HG02588 (cell line): Measurements from ENCODE around the gene MAN2C1.
"Not testable (repeated sequence)": the region's sequence is repeated elsewhere in the genome, so short reads cannot be mapped to it uniquely, and the experiment has no call there.

Experiments
- ATAC-seq: cut with Tn5 transposase; IDR thresholded peaks from one replicate; pipeline ENCODE4 v1.9.1; 2021; ENCODE audit warnings: mild to moderate bottlenecking, moderate library complexity; ENCODE audit not compliant: unreplicated experiment

MAN2C1 gene

DNA sequence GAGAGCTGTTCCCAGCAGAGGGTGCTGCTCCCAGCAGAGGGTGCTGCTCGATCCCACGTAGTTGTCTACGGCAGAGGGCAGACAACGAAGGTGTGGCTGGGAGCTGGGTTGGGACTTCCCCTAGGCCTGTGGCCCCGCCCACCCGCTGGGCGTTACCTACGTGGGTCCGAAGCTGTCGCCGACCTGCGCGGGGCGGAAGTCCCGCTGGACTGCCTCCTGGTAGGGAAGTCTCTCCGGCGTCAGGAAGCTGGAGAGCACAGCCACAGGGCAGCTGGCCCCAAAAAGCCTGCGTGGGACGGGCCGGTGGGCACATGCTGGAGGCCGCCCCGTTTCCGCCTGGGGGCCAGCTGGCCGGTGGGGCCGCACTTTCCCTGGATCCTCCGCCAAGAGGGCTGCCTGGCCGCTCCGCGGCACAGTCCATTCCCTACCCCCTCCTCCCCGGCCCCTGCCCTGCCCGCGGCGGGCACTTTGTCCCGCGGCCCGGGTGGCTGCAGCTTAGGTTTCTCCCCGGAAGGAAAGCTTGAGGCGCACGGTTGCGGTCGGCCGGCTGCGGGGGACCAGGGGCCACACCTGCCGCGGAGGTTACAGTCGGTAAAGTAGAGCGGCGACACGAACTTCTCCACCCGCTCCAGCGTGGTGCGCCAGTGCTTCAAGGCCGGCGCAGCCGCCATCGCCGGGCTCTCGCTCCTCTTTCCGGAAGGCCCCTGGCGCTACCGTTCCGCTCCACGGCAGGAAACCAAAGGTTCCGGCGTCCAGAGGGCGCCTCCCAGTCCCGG lies at the start of gene MAN2C1:
Gene MAN2C1, minus strand, starts transcription at position 695 of the 776 bp plus-strand sequence. Its CDS starts 24 bp downstream, at position 671.
- peak; percentile 83 for ATAC-seq

- no peak for ATAC-seq
These were observed 48.2 kb upstream of the MAN2C1 start for GRCh38 chr15:75416584-75416983.

- ATAC-seq: no peak
These were observed 41.8 kb upstream of the MAN2C1 start for GRCh38 chr15:75410196-75410595.

- no peak for ATAC-seq
These were observed 38.7 kb upstream of the MAN2C1 start for GRCh38 chr15:75407083-75407482.

DNA sequence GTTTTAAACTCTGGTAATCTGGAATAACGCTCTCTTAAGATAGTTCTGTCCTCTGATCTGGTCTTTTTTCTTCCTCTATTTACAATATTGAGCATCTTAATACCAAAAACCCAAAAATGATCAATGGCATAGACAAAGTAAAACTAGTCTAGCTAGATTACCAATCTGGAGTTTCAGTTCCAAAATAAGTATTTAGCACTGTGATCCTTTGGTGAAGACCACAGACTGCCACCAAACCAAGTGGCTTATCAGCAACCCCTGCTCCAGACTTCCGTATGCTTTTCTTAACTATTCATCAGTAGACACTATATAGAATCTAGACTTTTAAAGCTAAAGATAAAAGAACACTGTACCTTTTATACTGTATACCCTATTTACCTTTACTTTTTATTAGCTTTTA lies 35.5 kb upstream of the MAN2C1 start:
- no peak for ATAC-seq

GRCh38 chr15:75397494-75397893 lies 29.1 kb upstream of the MAN2C1 start:
- ATAC-seq: no peak

DNA sequence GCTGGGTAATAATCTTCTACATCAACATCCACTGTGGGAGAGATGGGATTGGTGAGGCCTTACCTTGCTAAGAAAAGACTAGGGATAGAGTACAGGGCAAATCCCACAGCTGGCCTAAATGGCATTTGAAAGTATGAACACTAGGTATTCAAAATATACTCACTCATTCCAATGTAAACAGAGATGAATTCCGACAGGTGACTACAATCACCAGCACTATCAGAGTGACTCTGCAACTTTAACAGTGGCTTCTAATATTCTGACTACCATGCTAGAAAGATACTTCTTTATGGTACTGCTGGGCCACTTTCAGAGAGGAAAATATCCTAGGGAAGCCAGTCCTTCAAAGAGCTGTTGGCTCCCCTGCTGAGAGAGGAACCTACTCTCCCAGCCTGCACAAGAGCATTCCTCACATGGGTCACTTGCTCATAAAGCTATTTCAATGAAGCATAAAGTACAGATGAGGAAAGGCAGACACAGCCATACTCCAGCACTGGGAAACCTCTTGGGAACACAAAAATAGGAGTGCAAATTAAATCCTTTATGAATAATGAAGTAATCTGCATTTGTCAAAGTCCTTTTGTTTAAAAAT lies 21.5 kb upstream of the MAN2C1 start:
- no peak for ATAC-seq

- not testable (repeated sequence) for ATAC-seq
These were observed 15.6 kb upstream of the MAN2C1 start for GRCh38 chr15:75383986-75384385.

GRCh38 chr15:75380773-75381172 lies 12.4 kb upstream of the MAN2C1 start:
- no peak for ATAC-seq

DNA sequence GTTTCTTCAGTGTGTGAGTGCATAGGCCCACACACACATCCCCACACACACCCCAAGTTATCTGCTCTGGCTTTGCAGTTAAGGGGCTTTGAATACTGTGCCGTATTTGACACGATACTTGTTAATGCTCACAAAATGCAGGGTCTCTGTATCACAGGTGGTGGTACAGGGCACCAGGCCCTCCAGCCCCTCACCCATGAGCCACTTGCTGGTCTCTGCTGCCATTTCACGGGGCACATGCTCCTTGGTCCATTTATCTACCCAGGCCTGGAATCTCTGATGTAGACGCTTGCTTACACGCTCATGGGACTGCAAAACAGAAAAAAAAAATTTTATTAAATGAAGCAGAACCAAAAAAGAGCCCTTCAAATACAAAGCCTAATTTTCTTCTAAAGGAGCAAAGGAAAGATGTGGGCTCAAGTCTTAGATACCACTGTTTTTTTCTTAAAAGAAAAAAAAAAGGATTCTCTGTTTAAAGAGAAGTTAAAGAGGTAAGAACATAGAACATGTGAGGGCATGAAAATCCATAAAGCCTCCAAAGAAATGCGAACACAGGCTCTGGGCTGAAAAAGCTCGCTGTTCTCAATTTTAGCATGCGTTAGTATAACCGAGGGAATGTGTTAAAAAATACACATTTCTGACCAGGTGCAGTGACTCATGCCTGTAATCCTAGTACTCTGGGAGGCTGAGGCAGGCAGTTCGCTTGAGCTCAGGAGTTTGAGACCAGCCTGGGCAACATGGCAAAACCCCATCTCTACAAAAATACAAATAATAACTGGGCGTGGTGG lies 3.7 kb upstream of the MAN2C1 start:
- ATAC-seq: no peak

- ATAC-seq: no peak
These were observed 3.1 kb upstream of the MAN2C1 start for GRCh38 chr15:75371486-75371885.

DNA sequence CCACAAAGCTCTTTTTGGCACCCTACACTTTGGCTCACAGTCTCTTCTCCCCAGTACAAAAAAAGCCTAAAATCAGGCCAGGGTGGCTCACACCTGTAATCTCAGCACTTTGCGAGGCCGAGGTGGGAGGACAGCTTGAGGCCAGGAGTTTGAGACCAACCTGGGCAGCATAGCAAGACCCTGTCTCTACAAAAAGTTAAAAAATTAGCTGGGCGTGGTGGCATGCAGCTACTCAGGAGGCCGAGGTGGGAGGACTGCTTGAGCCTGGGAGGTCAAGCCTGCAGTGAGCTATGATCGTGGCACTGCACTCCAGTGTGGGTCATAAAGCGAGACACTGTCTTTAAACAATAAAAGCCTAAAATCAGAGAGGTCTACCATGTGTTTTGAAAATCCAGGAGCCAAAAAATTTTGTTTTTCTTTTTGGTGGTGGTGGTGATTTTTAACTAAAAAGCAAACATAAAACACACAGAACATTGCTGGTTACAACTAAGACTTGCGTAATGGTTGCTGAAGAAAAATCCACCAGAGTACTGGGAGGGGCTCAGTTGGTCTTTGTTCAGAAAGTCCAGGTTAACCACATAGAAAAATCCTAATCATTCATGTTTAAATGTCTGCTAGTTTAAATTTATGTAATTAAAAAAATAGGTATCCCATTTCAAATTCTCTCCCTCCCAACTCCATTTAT lies 1.6 kb upstream of the MAN2C1 start:
- ATAC-seq: no peak

DNA sequence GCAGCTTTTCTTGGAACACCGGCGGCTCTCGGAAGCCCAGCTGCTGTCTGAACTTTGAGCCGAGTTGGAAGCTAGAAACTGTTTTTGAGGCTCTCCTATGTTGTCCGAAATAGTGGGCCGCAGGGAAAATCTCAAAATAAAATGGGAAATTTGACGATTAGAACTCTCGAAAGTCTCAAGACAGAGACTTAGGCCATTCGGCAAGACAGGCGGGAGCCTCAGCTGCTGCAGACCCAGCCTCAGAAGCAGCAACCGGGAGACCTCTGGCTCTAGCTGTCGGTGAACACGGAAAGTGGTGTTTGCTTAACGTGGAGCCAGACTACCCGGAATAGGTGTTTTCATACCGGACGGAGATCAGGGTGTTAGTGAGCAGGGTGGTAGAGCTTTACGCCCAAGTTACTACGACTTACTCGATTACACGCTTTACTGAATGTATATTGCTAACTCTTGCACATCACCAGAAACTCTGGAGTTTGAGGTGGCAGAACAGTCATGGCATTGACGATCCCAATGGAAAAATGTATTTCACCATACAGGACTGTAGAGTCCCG lies 357 bp upstream of the MAN2C1 start:
- ATAC-seq: peak; percentile 9

- no peak for ATAC-seq
These were observed 948 bp downstream of the MAN2C1 start for GRCh38 chr15:75367406-75367912.

DNA sequence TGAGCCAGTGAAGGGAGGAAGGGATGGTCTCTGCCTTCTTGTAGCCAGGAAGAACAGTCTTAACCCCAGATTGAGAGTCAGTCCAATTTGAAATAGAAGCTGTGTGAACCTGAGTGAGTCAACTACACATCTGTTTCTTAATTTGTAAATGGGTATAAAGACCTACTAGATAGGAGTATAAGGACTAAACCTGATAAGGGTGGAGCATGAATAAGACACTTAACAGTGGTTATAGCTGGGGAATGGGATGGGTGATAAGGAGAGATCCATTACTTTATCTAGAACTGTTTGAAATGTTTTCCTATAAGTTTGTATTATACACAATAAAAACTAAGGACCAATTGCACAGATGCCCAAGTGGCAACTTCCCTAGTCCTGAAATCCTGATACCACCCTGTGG lies 1.4 kb downstream of the MAN2C1 start:
- no peak for ATAC-seq

DNA sequence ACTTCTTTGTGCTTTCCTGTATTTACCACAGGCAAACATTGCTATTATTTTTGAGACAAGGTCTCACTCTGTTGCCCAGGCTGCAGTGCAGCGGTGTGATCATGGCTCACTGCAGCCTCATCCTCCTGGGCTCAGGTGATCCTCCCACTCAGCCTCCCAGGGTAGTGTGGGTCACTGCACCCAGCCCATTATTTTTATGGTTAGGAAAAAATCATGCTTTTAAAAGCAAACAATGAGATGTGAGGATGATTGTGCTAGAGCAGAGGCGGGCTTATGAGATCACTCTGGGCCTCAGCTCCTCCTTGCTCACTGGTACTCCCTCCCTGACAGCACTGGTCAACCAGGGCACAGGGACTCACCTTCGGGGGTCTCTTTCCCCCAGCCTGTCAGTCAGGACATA lies 2.2 kb downstream of the MAN2C1 start:
- no peak for ATAC-seq

DNA sequence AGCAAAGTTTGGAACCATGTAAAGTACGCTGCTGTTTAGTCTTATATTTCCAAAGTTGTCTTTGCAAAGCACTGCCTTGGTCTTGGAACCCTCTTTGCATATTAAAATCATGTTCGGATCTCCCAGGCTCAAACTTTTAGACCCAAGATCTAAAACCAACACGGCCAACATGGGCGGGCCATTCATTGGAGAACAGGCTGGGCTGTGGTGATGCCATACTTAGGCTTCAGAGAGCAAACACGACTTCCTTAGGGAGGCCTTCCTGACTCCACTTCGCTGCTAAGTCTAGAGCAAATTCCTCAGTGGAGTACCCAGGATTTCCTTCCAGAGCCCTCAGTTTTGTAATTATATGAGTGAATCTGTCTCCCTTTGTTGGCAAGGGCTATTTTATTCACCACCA lies 3.5 kb downstream of the MAN2C1 start:
- no peak for ATAC-seq

- no peak for ATAC-seq
These were observed 4.6 kb downstream of the MAN2C1 start for GRCh38 chr15:75363786-75364185.

GRCh38 chr15:75362642-75363249 lies 5.7 kb downstream of the MAN2C1 start:
- no peak for ATAC-seq

DNA sequence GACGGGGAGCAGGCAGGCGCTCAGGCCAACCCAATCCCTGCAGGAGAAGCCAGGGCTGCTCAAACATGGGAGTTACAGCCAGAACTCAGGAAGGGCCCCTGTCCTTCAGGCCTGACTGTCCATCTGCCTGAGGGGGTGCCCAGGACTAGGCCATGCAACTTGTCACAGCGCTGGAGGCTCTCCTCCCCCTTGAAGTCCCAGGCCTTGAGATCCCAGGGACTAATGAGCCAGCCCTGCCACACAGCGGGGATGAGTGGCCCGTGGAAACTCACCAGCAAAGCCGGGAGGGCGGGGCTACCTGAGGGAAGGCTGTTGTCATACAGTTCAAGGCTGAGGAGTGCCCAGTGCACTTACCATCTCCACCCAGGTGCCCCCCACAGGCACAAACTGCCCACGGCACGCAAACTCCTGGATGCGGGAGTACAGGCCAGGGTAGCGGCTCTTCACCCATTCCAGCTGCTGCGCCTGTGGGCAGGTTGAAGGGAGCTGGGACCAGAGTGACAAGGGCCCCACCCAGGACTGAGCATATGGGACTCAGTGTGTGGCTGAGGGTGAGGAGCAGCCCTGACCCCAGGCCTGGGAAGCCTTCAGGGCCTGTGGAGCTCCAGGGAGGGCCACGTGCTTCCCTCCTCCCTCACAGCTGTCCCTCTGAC lies 6.3 kb downstream of the MAN2C1 start:
- no peak for ATAC-seq
